Activated CD8-positive, alpha-beta memory T cell treated with anti-CD3 and anti-CD28 coated beads, Interleukin-2, amount 10 ng/mL, durations not matched to agents 7 days and 5 days (primary cell): ENCODE data around the gene TCF15. TPM values are rescaled to one million over a fixed set of nuclear protein-coding genes. Genes with fewer than 3 reads are reported as not detected.
"Not testable (repeated sequence)": the region's sequence is repeated elsewhere in the genome, so short reads cannot be mapped to it uniquely, and the experiment has no call there.

ENCODE experiments used
- ATAC-seq: fragments of 150-1000 bp; cut with Tn5 transposase; one replicate; pipeline ENCODE4 v1.10.0; 2021; ENCODE audit warnings: moderate library complexity
- CTCF ChIA-PET: fragments of 350-600 bp; sonication (Branson Sonifier 250); formaldehyde crosslinking; loops from one replicate; lab custom pipeline; 2021; ENCODE audit warnings: antibody characterized with exemption; lab: Charles Lee
- DNase-seq: peaks from one replicate; pipeline ENCODE4 v3.0.0-alpha.2; 2020
- H3K27ac Mint-ChIP-seq: one replicate; pipeline ENCODE4 v1.8.0; 2021; ENCODE audit warnings: mild to moderate bottlenecking, mixed read lengths
- H3K27me3 Mint-ChIP-seq: one replicate; pipeline ENCODE4 v1.8.0; 2021; ENCODE audit warnings: mixed read lengths
- H3K36me3 Mint-ChIP-seq: one replicate; pipeline ENCODE4 v1.8.0; 2021; ENCODE audit warnings: mild to moderate bottlenecking, mixed read lengths
- H3K4me1 Mint-ChIP-seq: one replicate; pipeline ENCODE4 v1.8.0; 2021; ENCODE audit warnings: mixed read lengths
- H3K4me3 Mint-ChIP-seq: one replicate; pipeline ENCODE4 v1.8.0; 2021; ENCODE audit warnings: mild to moderate bottlenecking, moderate library complexity, mixed read lengths
- H3K9me3 Mint-ChIP-seq: one replicate; pipeline ENCODE4 v1.8.0; 2022; ENCODE audit warnings: low read depth, mixed read lengths
- total RNA-seq, 2 experiments: library from RNA; stranded (reverse); gene quantifications; one replicate each; pipeline ENCODE4 v1.2.3, GENCODE V29; 2021

TCF15 gene
- total RNA-seq, 2 experiments from 2014 or later, result not detected

GRCh38 chr20:598133-598850, 11.8 kb downstream of the TCF15 start:
- ATAC-seq (no peak), DNase-seq (no peak)
- Mint-ChIP-seq H3K4me1 (no peaks in the 10 kb centered on the region), H3K9me3 (no peaks in the 10 kb centered on the region), H3K27me3 (peaks cover 9% of the 10 kb centered on the region), H3K4me3 (no peak overlapping the region), H3K36me3 (no peaks in the 10 kb centered on the region), H3K27ac (no peak overlapping the region)
- CTCF ChIA-PET, result no interaction called here

GRCh38 chr20:597560-597959, 12.5 kb downstream of the TCF15 start:
- ATAC-seq, result no peak
- Mint-ChIP-seq H3K27me3 (peaks cover 10% of the 10 kb centered on the region), H3K27ac (no peak overlapping the region), H3K4me1 (no peaks in the 10 kb centered on the region), H3K36me3 (no peaks in the 10 kb centered on the region), H3K4me3 (no peak overlapping the region), H3K9me3 (no peaks in the 10 kb centered on the region)
- no peak for DNase-seq
- CTCF ChIA-PET, result no interaction called here

- Mint-ChIP-seq H3K27me3 (peaks cover 20% of the 10 kb centered on the region), H3K4me3 (no peak overlapping the region), H3K27ac (no peak overlapping the region), H3K9me3 (no peaks in the 10 kb centered on the region), H3K4me1 (peaks cover 3% of the 10 kb centered on the region), H3K36me3 (no peaks in the 10 kb centered on the region)
- DNase-seq (no peak), ATAC-seq (no peak)
- CTCF ChIA-PET, result interaction anchor here (0.7 kb wide), 1 partner anchor 217 kb away, joined by 3 read pairs; no protein-coding TSS in a partner anchor
Measured at GRCh38 chr20:595330-596308, 14.5 kb downstream of the TCF15 start.

- H3K9me3 Mint-ChIP-seq, result no peaks in the 10 kb centered on the region
- H3K27me3 Mint-ChIP-seq, result peaks cover 23% of the 10 kb centered on the region
- CTCF ChIA-PET, result no interaction called here
- H3K4me1 Mint-ChIP-seq, result peaks cover 3% of the 10 kb centered on the region
- no peak overlapping the region for H3K27ac Mint-ChIP-seq
- no peaks in the 10 kb centered on the region for H3K36me3 Mint-ChIP-seq
- ATAC-seq, result no peak
- no peak overlapping the region for H3K4me3 Mint-ChIP-seq
- DNase-seq, result no peak
Measured at GRCh38 chr20:592506-592905, 17.6 kb downstream of the TCF15 start.

- no peak overlapping the region for H3K4me3 Mint-ChIP-seq
- CTCF ChIA-PET, result no interaction called here
- no peak overlapping the region for H3K27ac Mint-ChIP-seq
- no peaks in the 10 kb centered on the region for H3K9me3 Mint-ChIP-seq
- ATAC-seq (no peak), DNase-seq (no peak)
- H3K27me3 Mint-ChIP-seq, result peaks cover 24% of the 10 kb centered on the region
- no peaks in the 10 kb centered on the region for H3K36me3 Mint-ChIP-seq
- H3K4me1 Mint-ChIP-seq, result peaks cover 3% of the 10 kb centered on the region
Measured at GRCh38 chr20:591941-592340, 18.2 kb downstream of the TCF15 start.

- Mint-ChIP-seq H3K4me3 (no peak overlapping the region), H3K27me3 (peaks cover 26% of the 10 kb centered on the region), H3K36me3 (no peaks in the 10 kb centered on the region), H3K4me1 (peaks cover 3% of the 10 kb centered on the region), H3K27ac (no peak overlapping the region), H3K9me3 (no peaks in the 10 kb centered on the region)
- CTCF ChIA-PET, result no interaction called here
- no peak for DNase-seq
- ATAC-seq, result no peak
Measured at GRCh38 chr20:588932-589672, 21.0 kb downstream of the TCF15 start.

- Mint-ChIP-seq H3K4me3 (no peak overlapping the region), H3K4me1 (peaks cover 3% of the 10 kb centered on the region), H3K27me3 (peaks cover 25% of the 10 kb centered on the region), H3K9me3 (no peaks in the 10 kb centered on the region), H3K36me3 (no peaks in the 10 kb centered on the region), H3K27ac (no peak overlapping the region)
- ATAC-seq, result no peak
- DNase-seq, result no peak
- CTCF ChIA-PET, result interaction anchor here (1.2 kb wide), 1 partner anchor 57 kb away, joined by 5 read pairs; no protein-coding TSS in a partner anchor
Measured at GRCh38 chr20:588476-588875, 21.6 kb downstream of the TCF15 start.

GRCh38 chr20:584971-585301, 25.2 kb downstream of the TCF15 start:
- DNase-seq, result no peak
- Mint-ChIP-seq H3K27me3 (peaks cover 17% of the 10 kb centered on the region), H3K4me3 (no peak overlapping the region), H3K9me3 (no peaks in the 10 kb centered on the region), H3K4me1 (no peaks in the 10 kb centered on the region), H3K36me3 (no peaks in the 10 kb centered on the region), H3K27ac (no peak overlapping the region)
- CTCF ChIA-PET, result interaction anchor here (1.4 kb wide), 1 partner anchor 61 kb away, joined by 6 read pairs; no protein-coding TSS in a partner anchor
- ATAC-seq, result no peak

GRCh38 chr20:584161-584970, 25.7 kb downstream of the TCF15 start:
- CTCF ChIA-PET, result interaction anchor here (1.4 kb wide), 1 partner anchor 61 kb away, joined by 6 read pairs; no protein-coding TSS in a partner anchor

GRCh38 chr20:582204-582603, 27.9 kb downstream of the TCF15 start:
- H3K4me1 Mint-ChIP-seq, result no peaks in the 10 kb centered on the region
- ATAC-seq (no peak), DNase-seq (no peak)
- CTCF ChIA-PET, result no interaction called here
- no peaks in the 10 kb centered on the region for H3K9me3 Mint-ChIP-seq
- no peaks in the 10 kb centered on the region for H3K36me3 Mint-ChIP-seq
- H3K4me3 Mint-ChIP-seq, result no peak overlapping the region
- no peak overlapping the region for H3K27ac Mint-ChIP-seq
- H3K27me3 Mint-ChIP-seq, result peaks cover 12% of the 10 kb centered on the region

More at GRCh38 chr20:584161-584970, 25.7 kb downstream of the TCF15 start:
- Mint-ChIP-seq H3K4me1 (no peaks in the 10 kb centered on the region), H3K36me3 (no peaks in the 10 kb centered on the region), H3K27me3 (peaks cover 15% of the 10 kb centered on the region), H3K27ac (no peak overlapping the region), H3K9me3 (no peaks in the 10 kb centered on the region), H3K4me3 (no peak overlapping the region)
- no peak for DNase-seq
- peak; percentile 47 for ATAC-seq

- CTCF ChIA-PET, DNase-seq, ATAC-seq: not testable (repeated sequence)
Measured at GRCh38 chr20:578940-579690, 31.0 kb downstream of the TCF15 start.

More at GRCh38 chr20:578940-579690, 31.0 kb downstream of the TCF15 start:
- not testable (repeated sequence) for H3K27ac Mint-ChIP-seq, H3K9me3 Mint-ChIP-seq, H3K4me3 Mint-ChIP-seq, H3K4me1 Mint-ChIP-seq, H3K36me3 Mint-ChIP-seq
- H3K27me3 Mint-ChIP-seq, result peaks cover 12% of the 10 kb centered on the region
